K562 (cell line): ENCODE results near the gene FAM228A. TPM values are rescaled to one million over a fixed set of nuclear protein-coding genes. Genes with fewer than 3 reads are reported as not detected.
A peak's percentile ranks its signal among the peaks of the same experiment; 100 is the strongest.

Experiments used
- ATAC-seq: fragments of 200-7000 bp; cut with Tn5 transposase; 3 replicates; pipeline ENCODE4 v1.9.1; 2020; ENCODE audit warnings: moderate library complexity
- BruUV-seq: library from RNA; stranded (reverse); fragments of 400-500 nt; replicated peaks from 2 replicates; lab custom pipeline; 2021; lab: Mats Ljungman, UMichigan
- CTCF ChIA-PET: fragments of 300-600 bp; formaldehyde crosslinking; extraction: SDS; loops from one replicate; lab custom pipeline; 2021; ENCODE audit warnings: low intra/inter-chr PET ratio; lab: Yijun Ruan, JAX
- POLR2A ChIA-PET: fragments of 300-600, 350-650 bp; sonication (Branson Sonifier 250); formaldehyde crosslinking; extraction: SDS; loops from one replicate; lab custom pipeline; 2021; ENCODE audit warnings: antibody characterized with exemption, inconsistent platforms; lab: Yijun Ruan, JAX
- DNase-seq, 4 experiments: peaks; one replicate each; pipeline versions ENCODE4 v3.0.0 to v3.0.0-alpha.2; 2011 to 2018; ENCODE audit warnings: low spot score in 3 of 4, mixed read lengths in 3 of 4; ENCODE audit errors: extremely low read depth in 1 of 4
- FAIRE-seq: peaks from 2 replicates; lab custom pipeline; 2011; peaks lifted over from hg19 to GRCh38; lab: Jason Lieb, UNC
- H2AFZ ChIP-seq: 2 replicates; pipeline ENCODE4 v1.6.0; 2011; ENCODE audit warnings: low read depth, low read length, control low read depth, inconsistent platforms
- H3K27ac ChIP-seq: fragments of 200-600 bp; 3 replicates; pipeline ENCODE4 v1.8.0; 2011; ENCODE audit warnings: low read depth, mild to moderate bottlenecking, control low read depth, inconsistent platforms, low read length, moderate library complexity, mixed read lengths; ENCODE audit errors: extremely low read depth
- H3K27me3 ChIP-seq, 2 experiments: fragments of 300-600 bp in 1 of 2; 2 replicates in 1 of 2; 3 replicates in 1 of 2; pipeline versions ENCODE4 v1.6.0 to v1.8.0; 2011; ENCODE audit warnings: inconsistent platforms in 2 of 2, low read length in 2 of 2, mild to moderate bottlenecking in 1 of 2, mixed read lengths in 1 of 2, moderate library complexity in 1 of 2; ENCODE audit not compliant: control insufficient read depth in 2 of 2, insufficient read depth in 2 of 2
- H3K36me3 ChIP-seq: fragments of 300-600 bp; 3 replicates; pipeline ENCODE4 v1.8.0; 2011; ENCODE audit warnings: mild to moderate bottlenecking, low read length, inconsistent platforms; ENCODE audit not compliant: control insufficient read depth, insufficient read depth
- H3K4me1 ChIP-seq, 2 experiments: fragments of 200-600 bp in 1 of 2; replicated peaks in 1 of 2; 2 replicates in 1 of 2; 3 replicates in 1 of 2; pipeline versions ENCODE4 v1.5.1 to v1.8.0; 2011; ENCODE audit warnings: inconsistent platforms in 2 of 2, low read length in 2 of 2, mild to moderate bottlenecking in 1 of 2, mixed read lengths in 1 of 2, moderate library complexity in 1 of 2; ENCODE audit not compliant: control insufficient read depth in 2 of 2, insufficient read depth in 2 of 2
- H3K4me2 ChIP-seq: 2 replicates; pipeline ENCODE4 v1.6.1; 2011; ENCODE audit warnings: low read length, control low read depth, inconsistent platforms, mixed read lengths; ENCODE audit not compliant: insufficient read depth
- H3K4me3 ChIP-seq: fragments of 200-600 bp; sonication (generic), shearing (Covaris generic); 2 replicates; pipeline ENCODE4 v1.5.1; 2016; ENCODE audit warnings: control low read depth, inconsistent platforms
- H3K79me2 ChIP-seq: fragments of 200-600 bp; 3 replicates; pipeline ENCODE4 v1.8.0; 2011; ENCODE audit warnings: low read length, inconsistent platforms; ENCODE audit not compliant: control insufficient read depth, insufficient read depth
- H3K9ac ChIP-seq, 2 experiments: 2 replicates each; pipeline versions ENCODE4 v1.6.0 to v1.6.1; 2011; ENCODE audit warnings: low read depth in 2 of 2, low read length in 2 of 2, control low read depth in 1 of 2, inconsistent platforms in 1 of 2, mild to moderate bottlenecking in 1 of 2, mixed read lengths in 1 of 2; ENCODE audit not compliant: insufficient read depth in 1 of 2
- H3K9me1 ChIP-seq: one replicate; pipeline ENCODE4 v1.6.0; 2011; ENCODE audit warnings: inconsistent platforms, mild to moderate bottlenecking, low read length, moderate library complexity; ENCODE audit not compliant: control insufficient read depth, insufficient read depth
- H3K9me3 ChIP-seq: replicated peaks from 2 replicates; pipeline ENCODE4 v1.5.1; 2011; ENCODE audit warnings: low read depth, low read length, inconsistent platforms; ENCODE audit not compliant: control insufficient read depth, insufficient read depth
- H4K20me1 ChIP-seq: replicated peaks from 2 replicates; pipeline ENCODE4 v1.6.1; 2011; ENCODE audit warnings: low read length, inconsistent platforms, mixed read lengths; ENCODE audit not compliant: control insufficient read depth, insufficient read depth
- CBX3 ChIP-seq, 2 experiments: IDR thresholded peaks; 1 replicate in 1 of 2; 2 replicates in 1 of 2; pipeline ENCODE4 v1.6.1; 2012; ENCODE audit warnings: inconsistent platforms in 2 of 2, low read length in 2 of 2, borderline replicate concordance in 1 of 2, control low read depth in 1 of 2
- CBX5 ChIP-seq: IDR thresholded peaks from 2 replicates; pipeline ENCODE4 v1.6.1; 2014; ENCODE audit warnings: low read depth, borderline replicate concordance
- CC2D1A ChIP-seq: fragments of 450-650 bp; IDR thresholded peaks from 2 replicates; pipeline ENCODE4 v1.6.1; 2017; ENCODE audit warnings: mild to moderate bottlenecking
- CEBPB ChIP-seq: fragments of 450-650 bp; IDR thresholded peaks from 2 replicates; pipeline ENCODE4 v1.6.1; 2016; ENCODE audit warnings: missing genetic modification characterization, missing compliant biosample characterization
- HMBOX1 ChIP-seq: sonication (generic); IDR thresholded peaks from 2 replicates; pipeline ENCODE4 v1.6.1; 2016
- KDM2B ChIP-seq: fragments of 250-450 bp; sonication (Bioruptor Pico); IDR thresholded peaks from 2 replicates; pipeline ENCODE4 v1.8.0; 2021; ENCODE audit warnings: mild to moderate bottlenecking, moderate library complexity
- MAFK ChIP-seq: IDR thresholded peaks from 2 replicates; pipeline ENCODE4 v1.6.1; 2011; ENCODE audit warnings: low read length, improper control_type of control experiment
- MTA1 ChIP-seq: fragments of 450-650 bp; IDR thresholded peaks from 2 replicates; pipeline ENCODE4 v1.6.1; 2017; ENCODE audit warnings: borderline replicate concordance
- NFE2 ChIP-seq: IDR thresholded peaks from 2 replicates; pipeline ENCODE4 v1.6.1; 2014; ENCODE audit warnings: antibody characterized with exemption, low read depth
- RAD51 ChIP-seq: fragments of 450-650 bp; IDR thresholded peaks from 2 replicates; pipeline ENCODE4 v1.7.1; 2016; ENCODE audit warnings: low read depth, mild to moderate bottlenecking, borderline replicate concordance
- TRIM24 ChIP-seq, 2 experiments: fragments of 450-650 bp; IDR thresholded peaks; 2 replicates each; pipeline ENCODE4 v1.6.1; 2016
- TRIM28 ChIP-seq: fragments of 450-650 bp; IDR thresholded peaks from 2 replicates; pipeline ENCODE4 v1.6.1; 2017
- ZNF174 ChIP-seq: fragments of 250-450 bp; sonication (Bioruptor Pico); IDR thresholded peaks from 2 replicates; pipeline ENCODE4 v1.4.0; 2020; ENCODE audit warnings: mild to moderate bottlenecking
- ZNF280A ChIP-seq: fragments of 450-650 bp; IDR thresholded peaks from 2 replicates; pipeline ENCODE4 v1.6.1; 2018; ENCODE audit warnings: mild to moderate bottlenecking, low read depth; ENCODE audit not compliant: partially characterized antibody
- ZNF324 ChIP-seq: fragments of 250-450 bp; sonication (Bioruptor Pico); IDR thresholded peaks from 2 replicates; pipeline ENCODE4 v1.4.0; 2020; ENCODE audit warnings: mild to moderate bottlenecking
- ZNF668 ChIP-seq: fragments of 250-450 bp; sonication (Bioruptor Pico); IDR thresholded peaks from 2 replicates; pipeline ENCODE4 v1.8.0; 2022; ENCODE audit warnings: mild to moderate bottlenecking, inconsistent platforms
- ZNF778 ChIP-seq: fragments of 450-650 bp; formaldehyde crosslinking; IDR thresholded peaks from 2 replicates; pipeline ENCODE4 v1.4.0; 2020; ENCODE audit warnings: mild to moderate bottlenecking, moderate library complexity
- whole genome bisulfite sequencing: fragments of 100-300 bp; shearing (Covaris generic); methylation state at CpG from one replicate; pipeline ENCODE4 v1.1.6; 2016; ENCODE audit warnings: low coverage, mixed read lengths; ENCODE audit not compliant: insufficient coverage; ENCODE audit errors: missing lambda C conversion rate; 5-methylcytosine and 5-hydroxymethylcytosine counted together
- in situ Hi-C: fragments of 300-500 bp; cut with MboI; formaldehyde crosslinking; loops from 4 replicates; pipeline ENCODE4 v1.15.0; 2018; ENCODE audit warnings: inconsistent platforms, mixed read lengths
- intact Hi-C: fragments of 100-400 bp; cut with micrococcal nuclease; formaldehyde crosslinking; loops from 2 replicates; pipeline ENCODE4 v1.14.2; 2022
- polyA plus RNA-seq, 8 experiments: library from polyadenylated mRNA; depleted of rRNA in 4 of 8; stranded (reverse) in 5 of 8; unstranded in 3 of 8; fragments of >200 nt; fragmentation: Nextera tagmentation in 2 of 8; fragmentation: Illumina TruSeq in 1 of 8; extraction: Ambion mirVana in 2 of 8; extraction: Trizol in 1 of 8; gene quantifications; 2 replicates each; pipeline versions ENCODE4 v1.2.1 to v1.2.3, GENCODE V29; 2011 to 2014; ENCODE audit warnings: inconsistent platforms in 1 of 8, missing spikeins in 1 of 8
- total RNA-seq, 7 experiments: library from RNA; depleted of rRNA in 6 of 7; stranded (reverse); fragments of >200 nt in 6 of 7; fragmentation: Illumina TruSeq in 2 of 7; extraction: Trizol in 2 of 7; gene quantifications; 2 replicates each; pipeline versions ENCODE4 v1.2.1 to v1.2.3, GENCODE V29; 2011 to 2021; ENCODE audit warnings: low replicate concordance in 1 of 7

The FAM228A gene
- total and polyA plus RNA-seq, 9 of the 15 experiments (the other 6 are each of a cell fraction or from before 2014, with no cell fraction given) = not detected

GRCh38 chr2:24158131-24158530, 16.7 kb upstream of the FAM228A start:
- WGBS = 30% methylated on average over 5 of the region's 5 CpGs
- no peaks in the 10 kb centered on the region for H3K9me3 ChIP-seq
- CTCF ChIA-PET = no interaction called here
- no peak for DNase-seq
- intact Hi-C loops (no loop called here), in situ Hi-C loops (no loop called here)
- H3K9me1 ChIP-seq = no peaks in the 10 kb centered on the region
- no peak overlapping the region for H3K4me3 ChIP-seq
- no peaks in the 10 kb centered on the region; a peak in 1 of 5 replicates for H3K27me3 ChIP-seq
- POLR2A ChIA-PET = interaction anchor here (0.6 kb wide), 1 partner anchor 296 kb away, joined by 3 read pairs; no protein-coding TSS in a partner anchor
- no peak overlapping the region for H3K27ac ChIP-seq
- BruUV-seq = no TSS peak
- no peak for FAIRE-seq
- ATAC-seq = no peak
- H3K9ac ChIP-seq = no peak overlapping the region
- H3K36me3 ChIP-seq = no peaks in the 10 kb centered on the region
- no peaks in the 10 kb centered on the region for H4K20me1 ChIP-seq
- H3K79me2 ChIP-seq = no peaks in the 10 kb centered on the region
- no peak overlapping the region for H2AFZ ChIP-seq
- H3K4me2 ChIP-seq = no peak overlapping the region
- no peaks in the 10 kb centered on the region for H3K4me1 ChIP-seq
- TF ChIP-seq HMBOX1 (no peak), NFE2 (no peak), ZNF668 (CRISPR knock-in tag) (no peak), MAFK (no peak), KDM2B (no peak), CC2D1A (no peak), ZNF778 (CRISPR knock-in tag) (no peak)

- Histone ChIP-seq H3K9me1 (no peaks in the 10 kb centered on the region), H3K27ac (no peak overlapping the region), H3K9me3 (no peaks in the 10 kb centered on the region), H3K4me1 (no peaks in the 10 kb centered on the region), H4K20me1 (no peaks in the 10 kb centered on the region), H3K4me2 (no peak overlapping the region), H3K4me3 (no peak overlapping the region), H3K27me3 (no peaks in the 10 kb centered on the region), H3K9ac (no peak overlapping the region), H3K36me3 (no peaks in the 10 kb centered on the region), H2AFZ (no peak overlapping the region), H3K79me2 (no peaks in the 10 kb centered on the region)
- WGBS = 16% methylated on average over 4 of the region's 4 CpGs
- DNase-seq (no peak), FAIRE-seq (no peak), ATAC-seq (no peak)
- BruUV-seq = no TSS peak
- intact Hi-C loops = no loop called here
- in situ Hi-C loops = no loop called here
- ChIA-PET CTCF (no interaction called here), POLR2A (no interaction called here)
- no peak for TF ChIP-seq ZNF174 (CRISPR knock-in tag)
- no peak for TF ChIP-seq ZNF324 (CRISPR knock-in tag)
- no peak for TF ChIP-seq RAD51
- peak; percentile 79; the same call in 1 of the 2 replicates for TF ChIP-seq TRIM28
- peak; percentile 23 to 47; a peak in 2 of 4 replicates for TF ChIP-seq TRIM24 (IDR thresholded peaks at IDR 0.05)
- TF ChIP-seq CBX5 = peak; percentile 66; the same call in 1 of the 2 replicates
- no peak for TF ChIP-seq CEBPB (tag)
- peak in 1 of 2 experiments; percentile 93; a peak in 2 of 3 replicates for TF ChIP-seq CBX3 (IDR thresholded peaks at IDR 0.05; ENCODE audit: borderline replicate concordance in 1 of 2, low read length in 2 of 2)
- peak; percentile 81 for TF ChIP-seq ZNF280A
- TF ChIP-seq MTA1 = no peak
These were observed 15.1 kb upstream of the FAM228A start for GRCh38 chr2:24159708-24160107.
